GM13977 (cell line): ENCODE results near the gene FBXO30.

ENCODE experiments used
- DNase-seq: peaks from one replicate; pipeline ENCODE4 v3.0.0; 2012; ENCODE audit warnings: low spot score
- CTCF ChIP-seq: IDR thresholded peaks from 2 replicates; pipeline ENCODE4 v1.5.1; 2012; ENCODE audit warnings: mild to moderate bottlenecking, control low read depth; ENCODE audit not compliant: insufficient read depth; ENCODE audit errors: extremely low read depth, missing control alignments
- in situ Hi-C: fragments of 300-500 bp; cut with MboI; formaldehyde crosslinking; loops from one replicate; pipeline ENCODE4 v1.12.0; 2022; ENCODE audit warnings: low sequenced_read_pairs, low pct_unique_long_range_greater_than_20kb, mixed read lengths, inconsistent platforms; ENCODE audit not compliant: unreplicated experiment

FBXO30 gene

DNA sequence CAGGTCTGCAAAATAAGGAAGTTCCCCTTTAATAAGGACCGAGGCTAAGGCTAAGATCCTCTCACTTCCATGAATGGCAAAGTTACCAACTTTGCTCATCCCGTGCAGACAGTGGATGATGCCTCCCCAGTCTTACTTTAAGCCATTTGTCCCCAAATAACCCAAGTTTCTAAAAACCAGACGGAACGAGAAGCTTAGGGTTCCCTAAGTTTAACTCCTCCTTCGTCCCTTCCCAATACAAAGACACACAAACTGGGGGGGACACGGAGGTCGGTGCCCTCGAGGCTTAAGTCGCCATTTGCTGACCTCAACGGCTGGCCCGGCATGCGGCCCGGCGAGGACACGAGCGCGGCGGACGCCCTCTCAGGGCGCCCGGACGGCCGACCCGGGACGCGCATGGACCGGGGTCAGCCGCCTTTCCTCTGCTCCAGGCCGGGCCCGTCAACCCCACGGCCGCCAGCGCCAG is 527 bp downstream of the FBXO30 start:
- TF ChIP-seq CTCF, result no peak
- in situ Hi-C loops, result no loop called here
- DNase-seq, result no peak

GRCh38 chr6:145813285-145814034 is 1.1 kb downstream of the FBXO30 start:
- in situ Hi-C loops, result no loop called here
- TF ChIP-seq CTCF, result no peak
- DNase-seq, result no peak

DNA sequence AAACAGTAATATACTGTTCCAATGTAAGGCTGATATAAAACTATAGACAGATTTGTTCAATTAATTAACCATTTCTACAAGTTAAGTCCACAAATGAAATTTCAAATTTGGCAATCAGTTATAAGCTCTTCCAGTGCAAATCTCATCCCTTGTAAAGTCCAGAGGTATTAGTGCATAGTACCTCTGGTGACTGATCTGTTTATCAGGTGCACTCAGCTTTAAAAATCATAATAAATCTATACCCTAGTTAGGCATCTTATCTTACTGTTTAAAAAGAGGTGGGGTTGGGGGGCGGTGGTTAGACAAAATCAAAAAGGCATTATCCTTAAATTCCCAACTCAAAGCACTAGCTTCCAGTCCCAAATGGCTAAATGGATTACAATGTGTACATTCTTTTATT is 2.9 kb downstream of the FBXO30 start:
- DNase-seq, result no peak
- TF ChIP-seq CTCF, result no peak
- in situ Hi-C loops, result no loop called here

GRCh38 chr6:145809785-145810184 is 4.8 kb downstream of the FBXO30 start:
- in situ Hi-C loops, result no loop called here

GRCh38 chr6:145809211-145809610 is 5.4 kb downstream of the FBXO30 start:
- TF ChIP-seq CTCF, result no peak
- peak; percentile 31 for DNase-seq
- in situ Hi-C loops, result no loop called here

More at GRCh38 chr6:145809785-145810184, 4.8 kb downstream of the FBXO30 start:
- no peak for TF ChIP-seq CTCF
- DNase-seq, result no peak

- DNase-seq, result no peak
- TF ChIP-seq CTCF, result no peak
- in situ Hi-C loops, result no loop called here
Observed at GRCh38 chr6:145808239-145808638, 6.4 kb downstream of the FBXO30 start.
